IMR-90 (cell line): ENCODE results near the gene TFCP2. TPM values are rescaled to one million over a fixed set of nuclear protein-coding genes. Genes with fewer than 3 reads are reported as not detected.

Experiments
- ATAC-seq: fragments of 200-7000 bp; cut with Tn5 transposase; 2 replicates; pipeline ENCODE4 v1.9.1; 2020; ENCODE audit warnings: low read depth, mild to moderate bottlenecking, moderate library complexity
- BruUV-seq: library from RNA; stranded (reverse); fragments of 400-500 nt; replicated peaks from 2 replicates; lab custom pipeline; 2021; lab: Mats Ljungman, UMichigan
- CTCF ChIA-PET: fragments of 300-600 bp; formaldehyde crosslinking; extraction: SDS; loops from one replicate; lab custom pipeline; 2021; ENCODE audit warnings: antibody characterized with exemption; lab: Yijun Ruan, JAX
- POLR2A ChIA-PET: fragments of 300-600 bp; sonication (Branson Sonifier 250); formaldehyde crosslinking; loops from one replicate; lab custom pipeline; 2022; ENCODE audit warnings: antibody characterized with exemption; ENCODE audit not compliant: unreplicated experiment; lab: Charles Lee
- DNase-seq: peaks from one replicate; pipeline ENCODE4 v3.0.0; 2013
- H2AFZ ChIP-seq: replicated peaks from 2 replicates; pipeline ENCODE3; 2013; ENCODE audit warnings: low read length, mild to moderate bottlenecking; ENCODE audit not compliant: poor library complexity
- H2AK5ac ChIP-seq: 2 replicates; pipeline ENCODE4 v1.6.1; 2013; ENCODE audit warnings: low read depth, low read length, inconsistent platforms
- H2AK9ac ChIP-seq: replicated peaks from 2 replicates; pipeline ENCODE3; 2013; ENCODE audit warnings: mild to moderate bottlenecking, low read depth, low read length, moderate library complexity; ENCODE audit not compliant: poor library complexity
- H2BK120ac ChIP-seq: 2 replicates; pipeline ENCODE4 v1.6.1; 2013; ENCODE audit warnings: low read depth, low read length, inconsistent platforms
- H2BK15ac ChIP-seq: 3 replicates; pipeline ENCODE4 v1.6.1; 2013; ENCODE audit warnings: low read depth, low read length, inconsistent platforms
- H2BK20ac ChIP-seq: 2 replicates; pipeline ENCODE4 v1.6.1; 2013; ENCODE audit warnings: low read depth, mild to moderate bottlenecking, inconsistent platforms, low read length, moderate library complexity
- H2BK5ac ChIP-seq: 2 replicates; pipeline ENCODE4 v1.6.1; 2013; ENCODE audit warnings: mild to moderate bottlenecking, low read depth, low read length, inconsistent platforms; ENCODE audit not compliant: poor library complexity, severe bottlenecking
- H3K14ac ChIP-seq: replicated peaks from 2 replicates; pipeline ENCODE4 v1.6.1; 2013; ENCODE audit warnings: low read depth, low read length, inconsistent platforms
- H3K18ac ChIP-seq: 2 replicates; pipeline ENCODE4 v1.6.1; 2013; ENCODE audit warnings: low read depth, low read length, control low read depth
- H3K23ac ChIP-seq: 2 replicates; pipeline ENCODE4 v1.6.1; 2013; ENCODE audit warnings: low read depth, low read length, inconsistent platforms
- H3K27ac ChIP-seq: 2 replicates; pipeline ENCODE4 v1.5.1; 2013; ENCODE audit warnings: mild to moderate bottlenecking, control low read depth, low read length; ENCODE audit not compliant: insufficient read depth
- H3K27me3 ChIP-seq: 2 replicates; pipeline ENCODE4 v1.6.1; 2013; ENCODE audit warnings: low read length; ENCODE audit not compliant: control insufficient read depth, insufficient read depth
- H3K36me3 ChIP-seq: 2 replicates; pipeline ENCODE4 v1.6.1; 2013; ENCODE audit warnings: low read length, mixed read lengths; ENCODE audit not compliant: control insufficient read depth, insufficient read depth
- H3K4ac ChIP-seq: 2 replicates; pipeline ENCODE4 v1.6.1; 2013; ENCODE audit warnings: low read depth, low read length, inconsistent platforms
- H3K4me1 ChIP-seq: 2 replicates; pipeline ENCODE4 v1.6.1; 2013; ENCODE audit warnings: low read length, mixed read lengths; ENCODE audit not compliant: control insufficient read depth, insufficient read depth
- H3K4me2 ChIP-seq: 2 replicates; pipeline ENCODE4 v1.6.1; 2013; ENCODE audit warnings: low read depth, mild to moderate bottlenecking, control low read depth, low read length, moderate library complexity
- H3K4me3 ChIP-seq: 2 replicates; pipeline ENCODE4 v1.5.1; 2013; ENCODE audit warnings: low read depth, mild to moderate bottlenecking, control low read depth, low read length, moderate library complexity; ENCODE audit not compliant: insufficient read depth
- H3K56ac ChIP-seq: 2 replicates; pipeline ENCODE4 v1.6.1; 2013; ENCODE audit warnings: low read length, inconsistent platforms; ENCODE audit not compliant: insufficient read depth; ENCODE audit errors: extremely low read depth
- H3K79me1 ChIP-seq, 2 experiments: 2 replicates each; pipeline ENCODE4 v1.6.1; 2013; ENCODE audit warnings: low read length in 2 of 2, inconsistent platforms in 1 of 2, low read depth in 1 of 2
- H3K9ac ChIP-seq: 2 replicates; pipeline ENCODE4 v1.6.1; 2013; ENCODE audit warnings: low read depth, low read length, control low read depth
- H3K9me1 ChIP-seq: 2 replicates; pipeline ENCODE4 v1.6.1; 2013; ENCODE audit warnings: low read length, inconsistent platforms; ENCODE audit not compliant: insufficient read depth
- H3K9me3 ChIP-seq: 2 replicates; pipeline ENCODE4 v1.6.1; 2013; ENCODE audit warnings: low read length; ENCODE audit not compliant: control insufficient read depth, insufficient read depth
- H4K20me1 ChIP-seq: 2 replicates; pipeline ENCODE4 v1.6.1; 2013; ENCODE audit warnings: low read length, inconsistent platforms; ENCODE audit not compliant: insufficient read depth
- H4K5ac ChIP-seq: 2 replicates; pipeline ENCODE4 v1.6.1; 2013; ENCODE audit warnings: mild to moderate bottlenecking, low read depth, low read length, control low read depth
- H4K8ac ChIP-seq, 2 experiments: 2 replicates each; pipeline ENCODE4 v1.6.1; 2013; ENCODE audit warnings: low read depth in 2 of 2, low read length in 2 of 2, control low read depth in 1 of 2, inconsistent platforms in 1 of 2
- H4K91ac ChIP-seq: 2 replicates; pipeline ENCODE4 v1.6.1; 2013; ENCODE audit warnings: low read depth, low read length, inconsistent platforms; ENCODE audit not compliant: insufficient read depth
- BHLHE40 ChIP-seq: fragments of 150-350 bp; IDR thresholded peaks from 2 replicates; pipeline ENCODE4 v1.6.1; 2016; ENCODE audit warnings: mild to moderate bottlenecking, low read depth, low read length
- CHD1 ChIP-seq: IDR thresholded peaks from 2 replicates; pipeline ENCODE4 v1.6.1; 2012; ENCODE audit warnings: low read depth, low read length, improper control_type of control experiment
- CTCF ChIP-seq: conservative IDR thresholded peaks from 2 replicates; pipeline ENCODE4 v1.5.1; 2012; ENCODE audit warnings: mild to moderate bottlenecking, low read depth, low read length, improper control_type of control experiment
- ELK1 ChIP-seq: fragments of 150-350 bp; IDR thresholded peaks from 2 replicates; pipeline ENCODE4 v1.6.1; 2016; ENCODE audit warnings: low read depth, mild to moderate bottlenecking, low read length, moderate library complexity, borderline replicate concordance
- FOS ChIP-seq: fragments of 150-350 bp; IDR thresholded peaks from 2 replicates; pipeline ENCODE4 v1.6.1; 2016; ENCODE audit warnings: low read depth, low read length
- MAFK ChIP-seq: IDR thresholded peaks from 2 replicates; pipeline ENCODE4 v1.6.1; 2012; ENCODE audit warnings: low read depth, low read length, improper control_type of control experiment
- MAZ ChIP-seq: IDR thresholded peaks from 2 replicates; pipeline ENCODE4 v1.6.1; 2012; ENCODE audit warnings: low read depth, mild to moderate bottlenecking, low read length, improper control_type of control experiment, moderate library complexity, borderline replicate concordance
- MXI1 ChIP-seq: IDR thresholded peaks from 2 replicates; pipeline ENCODE4 v1.6.1; 2012; ENCODE audit warnings: low read depth, mild to moderate bottlenecking, low read length, moderate library complexity, borderline replicate concordance
- NFE2L2 ChIP-seq: fragments of 150-350 bp; IDR thresholded peaks from 2 replicates; pipeline ENCODE4 v1.6.1; 2016; ENCODE audit warnings: low read depth, mild to moderate bottlenecking, low read length
- RFX5 ChIP-seq: IDR thresholded peaks from 2 replicates; pipeline ENCODE4 v1.8.0; 2012; ENCODE audit warnings: low read depth, mild to moderate bottlenecking, low read length, moderate library complexity
- USF2 ChIP-seq: fragments of 150-350 bp; IDR thresholded peaks from 2 replicates; pipeline ENCODE4 v1.6.1; 2017; ENCODE audit warnings: mild to moderate bottlenecking, antibody characterized with exemption, low read length, low read depth
- WGBS, 2 experiments: methylation state at CpG; one replicate each; pipeline versions ENCODE4 v1.1.5 to v1.1.7; 2013; ENCODE audit warnings: missing lambda C conversion rate in 2 of 2; ENCODE audit not compliant: insufficient read length in 1 of 2; ENCODE audit errors: extremely low coverage in 2 of 2; 5-methylcytosine and 5-hydroxymethylcytosine counted together
- dilution Hi-C: fragments of 300-500 bp; cut with HindIII; formaldehyde crosslinking; loops from one replicate; pipeline ENCODE4 v1.14.3; 2018; ENCODE audit warnings: low sequenced_read_pairs; ENCODE audit not compliant: unreplicated experiment
- in situ Hi-C: fragments of 300-500 bp; cut with MboI; formaldehyde crosslinking; loops from 3 replicates; pipeline ENCODE4 v1.14.3; 2019; ENCODE audit warnings: low sequenced_read_pairs, inconsistent platforms, mixed read lengths
- intact Hi-C: fragments of 100-400 bp; cut with micrococcal nuclease; formaldehyde crosslinking; loops from 2 replicates; pipeline ENCODE4 v1.10.0; 2022
- polyA plus RNA-seq, 3 experiments: library from polyadenylated mRNA; depleted of rRNA; stranded (reverse); fragments of >200 nt; gene quantifications; 2 replicates each; pipeline ENCODE4 v1.2.3, GENCODE V29; 2012; ENCODE audit warnings: low replicate concordance in 1 of 3
- total RNA-seq: library from RNA; depleted of rRNA; stranded (reverse); fragments of >200 nt; gene quantifications from 2 replicates; pipeline ENCODE4 v1.2.3, GENCODE V29; 2012

Gene TFCP2
- total and polyA plus RNA-seq, 2 of the 4 experiments (the other 2 are of a cell fraction), result 10.0 to 15.4 TPM

- Histone ChIP-seq H2BK20ac (no peak overlapping the region), H3K4me2 (no peak overlapping the region), H2AK5ac (no peak overlapping the region), H4K91ac (no peak overlapping the region), H3K36me3 (peaks cover 13% of the 10 kb centered on the region), H3K27ac (no peak overlapping the region), H3K4me1 (no peaks in the 10 kb centered on the region; the same call in 1 of the 2 replicates), H3K56ac (no peak overlapping the region), H3K23ac (no peak overlapping the region), H3K9me3 (peaks cover 4% of the 10 kb centered on the region; the same call in 1 of the 2 replicates), H3K79me1 (peaks cover 0 to 7% of the 10 kb centered on the region in 2 experiments; a peak in 1 of 4 replicates), H3K9me1 (peaks cover 7% of the 10 kb centered on the region), H2BK120ac (no peak overlapping the region), H3K27me3 (no peaks in the 10 kb centered on the region), H3K9ac (no peak overlapping the region), H2AK9ac (no peak overlapping the region), H4K8ac (no peak overlapping the region), H4K5ac (no peak overlapping the region), H3K14ac (no peak overlapping the region), H2BK15ac (no peak overlapping the region), H3K4me3 (no peak overlapping the region), H4K20me1 (no peaks in the 10 kb centered on the region), H2AFZ (no peak overlapping the region), H3K18ac (no peak overlapping the region), H3K4ac (no peak overlapping the region), H2BK5ac (no peak overlapping the region)
- ChIA-PET CTCF (interaction anchor here (0.6 kb wide), 1 partner anchor 22 kb away, joined by 6 read pairs; no protein-coding TSS in a partner anchor), POLR2A (interaction anchor here (0.6 kb wide), 2 partner anchors 10 to 454 kb away, joined by 3 read pairs; no protein-coding TSS in a partner anchor)
- WGBS, 2 experiments, result 50% methylated on average over 1 of the region's 7 CpGs; no CpG with 5 or more reads in 1 of the 2 experiments
- in situ Hi-C loops, result no loop called here
- no TSS peak for BruUV-seq
- TF ChIP-seq MAZ, result no peak
- TF ChIP-seq CHD1, result no peak
- TF ChIP-seq MXI1, result no peak
- no peak for TF ChIP-seq ELK1
- no peak for TF ChIP-seq CTCF
- no peak for TF ChIP-seq FOS
- no peak for TF ChIP-seq RFX5
- TF ChIP-seq NFE2L2, result no peak
- TF ChIP-seq BHLHE40, result no peak
- TF ChIP-seq USF2, result no peak
- no peak for TF ChIP-seq MAFK
- DNase-seq (no peak), ATAC-seq (no peak)
- intact Hi-C loops, result no loop called here
- dilution Hi-C loops, result no loop called here
Observed at GRCh38 chr12:51208016-51208660, 35.2 kb upstream of the TFCP2 start.
